CD4-positive, alpha-beta T cell treated with Interferon gamma for 1 hour (primary cell): Measurements from ENCODE around the gene ZBTB20.
"Not testable (repeated sequence)": the region's sequence is repeated elsewhere in the genome, so short reads cannot be mapped to it uniquely, and the experiment has no call there.

Experiments
- DNase-seq: peaks from one replicate; pipeline ENCODE4 v3.0.0-alpha.2; 2020

The ZBTB20 gene

GRCh38 chr3:114824014-114824413 lies 323.1 kb downstream of the ZBTB20 start:
- no peak for DNase-seq

GRCh38 chr3:114823061-114823460 lies 324.0 kb downstream of the ZBTB20 start:
- no peak for DNase-seq

- no peak for DNase-seq
These were observed 331.0 kb downstream of the ZBTB20 start for GRCh38 chr3:114816052-114816451.

- not testable (repeated sequence) for DNase-seq
These were observed 334.4 kb downstream of the ZBTB20 start for GRCh38 chr3:114812541-114813238.

GRCh38 chr3:114809668-114810413 lies 337.2 kb downstream of the ZBTB20 start:
- peak; percentile 14 for DNase-seq

- DNase-seq: no peak
These were observed 343.0 kb downstream of the ZBTB20 start for GRCh38 chr3:114804099-114804498.

GRCh38 chr3:114803042-114803695 lies 343.9 kb downstream of the ZBTB20 start:
- no peak for DNase-seq

- DNase-seq: no peak
These were observed 346.6 kb downstream of the ZBTB20 start for GRCh38 chr3:114800272-114801031.

GRCh38 chr3:114799816-114800215 lies 347.3 kb downstream of the ZBTB20 start:
- DNase-seq: no peak

GRCh38 chr3:114796796-114797195 lies 350.3 kb downstream of the ZBTB20 start:
- no peak for DNase-seq

GRCh38 chr3:114794894-114795630 lies 352.0 kb downstream of the ZBTB20 start:
- no peak for DNase-seq

- DNase-seq: no peak
These were observed 354.7 kb downstream of the ZBTB20 start for GRCh38 chr3:114792159-114792918.

GRCh38 chr3:114790752-114791151 lies 356.3 kb downstream of the ZBTB20 start:
- no peak for DNase-seq

- DNase-seq: no peak
These were observed 357.3 kb downstream of the ZBTB20 start for GRCh38 chr3:114789803-114790202.

GRCh38 chr3:114775395-114775794 lies 371.7 kb downstream of the ZBTB20 start:
- DNase-seq: no peak

GRCh38 chr3:114770874-114771273 lies 376.2 kb downstream of the ZBTB20 start:
- no peak for DNase-seq

GRCh38 chr3:114764056-114764492 lies 383.0 kb downstream of the ZBTB20 start:
- no peak for DNase-seq

- DNase-seq: no peak
These were observed 384.9 kb downstream of the ZBTB20 start for GRCh38 chr3:114762144-114762543.

- no peak for DNase-seq
These were observed 386.4 kb downstream of the ZBTB20 start for GRCh38 chr3:114760679-114761078.

- DNase-seq: no peak
These were observed 388.0 kb downstream of the ZBTB20 start for GRCh38 chr3:114758831-114759699.
